ENCODE measurements around the gene SHLD3.
"Not testable (repeated sequence)": the region's sequence is repeated elsewhere in the genome, so short reads cannot be mapped to it uniquely, and the experiment has no call there.

Gene SHLD3, protein sequence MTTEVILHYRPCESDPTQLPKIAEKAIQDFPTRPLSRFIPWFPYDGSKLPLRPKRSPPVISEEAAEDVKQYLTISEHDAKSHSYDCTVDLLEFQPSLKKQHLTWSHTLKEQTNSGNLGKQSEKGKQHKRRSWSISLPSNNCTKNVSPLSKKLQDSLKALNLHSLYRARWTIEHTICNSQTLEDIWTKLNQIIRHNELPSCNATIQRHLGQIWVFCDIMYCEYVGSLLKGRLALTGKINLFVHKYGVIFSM

DNA sequence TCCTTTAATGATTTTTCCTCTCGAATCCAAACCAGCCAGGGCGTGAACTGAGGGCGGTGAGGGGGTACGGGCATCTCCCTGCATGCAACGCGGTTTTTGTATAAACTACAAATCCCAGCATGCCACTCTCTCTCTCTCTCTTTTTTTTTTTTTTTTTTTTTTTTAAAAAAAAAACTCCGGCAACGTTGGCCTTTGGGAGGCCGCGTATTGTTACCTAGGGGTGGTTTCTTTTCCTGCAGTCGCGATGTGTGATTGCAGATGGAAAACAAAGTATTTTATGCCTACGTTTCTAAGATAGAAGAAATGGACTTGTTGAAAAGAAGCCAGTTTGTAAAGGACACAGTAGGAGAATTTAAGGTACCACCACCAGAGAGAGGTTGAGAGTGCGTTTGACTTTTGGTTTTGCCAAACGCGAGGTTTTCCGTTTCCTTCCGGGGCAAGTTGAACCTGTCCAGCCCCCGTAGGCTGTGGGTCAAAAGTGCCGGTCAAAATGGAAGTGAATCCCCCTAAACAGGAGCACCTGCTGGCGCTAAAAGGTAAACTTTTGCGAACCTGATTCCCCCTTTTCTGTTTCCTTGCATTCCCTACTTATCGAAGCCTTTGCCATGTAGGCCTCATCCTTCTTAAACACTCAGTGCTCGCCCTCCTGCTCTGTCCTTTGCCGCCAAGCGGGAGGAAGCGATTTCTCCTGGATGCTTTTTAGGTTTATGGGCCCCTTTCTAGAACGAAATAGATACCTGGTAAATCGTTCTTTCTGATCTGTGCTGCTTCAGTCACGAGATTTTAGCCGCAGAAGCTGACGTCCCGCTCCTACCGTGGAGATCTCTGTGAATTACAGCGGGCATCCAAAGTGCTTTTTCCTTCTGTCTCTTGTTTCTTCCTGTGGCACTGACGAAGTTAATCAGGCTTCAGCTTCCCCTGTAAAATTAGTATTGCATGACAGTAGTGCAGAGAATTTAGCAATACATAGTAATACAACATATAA is at the start of gene SHLD3, which contains the start of gene TRAPPC13:
SHLD3 (plus strand) TSS at position 457 of the 985 bp plus-strand sequence. CDS start 4,561 bp downstream, outside the sequence.
TRAPPC13 (plus strand) TSS at position 457 of the 985 bp plus-strand sequence; CDS start at position 491, 34 bp downstream.
- peak; percentile 89 for DNase-seq

DNA sequence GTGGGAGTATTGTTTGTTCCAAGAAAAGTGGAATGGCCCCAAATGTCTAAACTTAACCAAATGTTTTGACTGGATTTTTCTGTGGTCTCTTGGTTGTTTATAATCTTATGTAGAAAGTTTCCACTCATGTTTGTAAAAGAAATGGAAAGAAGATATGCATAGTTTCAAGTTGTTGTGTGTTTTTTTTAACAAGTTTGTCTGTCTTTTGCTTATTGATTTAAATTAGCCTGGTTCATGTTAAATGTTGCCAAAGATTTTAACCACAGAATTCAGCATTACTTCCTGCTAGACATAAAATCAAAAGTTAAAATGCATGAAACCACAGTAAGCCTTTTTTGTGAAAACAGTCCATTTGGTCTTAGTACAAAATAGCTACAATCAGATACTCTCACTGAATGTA is 47.7 kb upstream of the SHLD3 start:
- DNase-seq, result no peak

DNA sequence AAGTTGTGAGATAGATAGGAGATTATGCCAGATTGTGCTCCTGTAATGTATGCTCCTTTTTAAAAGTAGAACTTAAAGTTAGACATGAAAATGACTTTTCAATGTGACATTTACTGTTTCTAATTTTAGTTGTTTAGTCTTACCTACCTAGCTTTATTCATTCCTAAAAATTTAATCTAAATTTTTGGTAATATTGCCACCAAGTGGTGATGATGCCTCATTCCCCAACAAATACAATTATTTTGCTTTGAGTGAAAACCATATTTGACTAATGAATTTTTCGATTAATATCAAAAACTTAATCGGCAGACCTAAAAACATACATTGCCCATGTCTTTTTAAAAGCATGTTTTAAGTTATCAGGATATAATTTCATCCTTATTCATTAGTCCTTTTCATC is 36.1 kb upstream of the SHLD3 start:
- no peak for DNase-seq

DNA sequence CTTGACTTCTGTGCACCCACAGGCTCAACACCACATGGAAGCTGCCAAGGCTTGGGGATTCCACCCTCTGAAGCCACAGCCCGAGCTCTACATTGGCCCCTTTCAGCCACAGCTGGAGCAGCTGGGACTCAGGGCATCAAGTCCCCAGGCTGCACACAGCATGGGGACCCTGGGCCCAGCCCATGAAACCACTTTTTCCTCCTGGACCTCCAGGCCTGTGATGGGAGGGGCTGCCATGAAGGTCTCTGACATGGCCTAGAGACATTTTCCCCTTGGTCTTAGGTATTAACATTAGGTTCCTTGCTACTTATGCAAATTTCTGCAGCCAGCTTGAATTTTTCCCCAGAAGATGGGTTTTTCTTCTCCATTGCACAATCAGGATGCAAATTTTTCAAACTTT is 23.1 kb upstream of the SHLD3 start:
- not testable (repeated sequence) for DNase-seq

DNA sequence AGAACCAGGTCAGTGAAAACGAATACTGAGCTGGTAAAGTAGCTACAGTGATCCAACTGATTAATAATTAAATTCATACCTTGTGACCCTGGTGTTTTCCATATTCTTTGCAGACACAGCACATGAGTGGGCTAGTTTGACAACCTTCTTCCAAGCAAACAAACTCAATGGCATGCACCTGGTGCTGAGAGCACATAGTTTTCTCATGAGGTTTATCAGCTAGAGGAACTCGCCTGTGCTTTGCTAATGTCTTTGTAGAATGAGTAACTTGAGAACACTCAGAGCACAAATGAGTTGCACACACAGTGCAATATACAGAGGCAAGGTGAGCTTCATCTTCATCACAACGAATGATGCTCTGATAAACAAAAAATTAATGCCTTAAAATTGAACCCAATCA is 13.3 kb upstream of the SHLD3 start:
- DNase-seq, result no peak

DNA sequence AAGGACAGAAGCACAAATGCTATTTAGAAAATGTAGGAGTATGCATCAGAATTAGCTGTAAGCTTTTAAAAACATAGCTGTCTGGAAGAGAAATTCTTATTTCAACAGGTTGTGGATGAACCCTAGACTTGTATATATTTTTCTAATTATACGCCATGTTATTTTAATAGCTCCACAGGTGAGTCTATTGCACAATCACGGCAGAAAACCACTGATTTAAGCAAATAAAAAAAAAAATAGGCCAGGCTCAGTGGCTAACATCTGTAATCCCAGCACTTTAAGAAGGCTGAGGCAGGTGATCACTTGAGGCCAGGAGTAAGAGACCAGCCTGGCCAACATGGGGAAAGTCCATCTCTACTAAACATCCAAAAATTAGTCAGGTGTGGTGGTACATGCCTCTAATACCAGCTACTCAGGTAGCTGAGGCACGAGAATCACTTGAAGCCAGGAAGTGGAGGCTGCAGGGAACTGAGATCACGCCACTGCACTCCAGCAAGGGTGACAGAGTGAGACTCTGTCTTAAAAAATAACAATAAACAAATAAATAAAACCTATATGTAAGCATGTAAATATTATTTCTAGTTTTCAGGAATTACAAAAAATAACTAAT is 12.4 kb upstream of the SHLD3 start:
- no peak for DNase-seq

DNA sequence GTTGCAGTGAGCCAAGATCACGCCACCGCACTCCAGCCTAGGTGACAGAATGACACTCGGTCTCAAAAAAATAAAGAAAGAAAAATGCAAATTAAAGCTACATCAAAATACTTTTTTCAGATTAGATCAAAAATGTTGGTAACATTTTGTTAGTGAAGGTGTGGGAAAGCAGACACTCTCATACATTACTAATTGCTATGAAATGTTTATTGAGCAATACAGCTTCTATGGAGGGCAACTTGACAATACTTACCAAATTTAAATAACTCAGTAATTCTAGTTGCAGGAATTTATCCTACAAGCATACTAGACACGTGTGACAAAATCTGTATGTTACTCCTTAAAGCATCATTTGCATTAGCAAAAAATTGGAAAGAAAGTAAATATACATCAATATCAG is 4.8 kb upstream of the SHLD3 start:
- DNase-seq, result no peak

DNA sequence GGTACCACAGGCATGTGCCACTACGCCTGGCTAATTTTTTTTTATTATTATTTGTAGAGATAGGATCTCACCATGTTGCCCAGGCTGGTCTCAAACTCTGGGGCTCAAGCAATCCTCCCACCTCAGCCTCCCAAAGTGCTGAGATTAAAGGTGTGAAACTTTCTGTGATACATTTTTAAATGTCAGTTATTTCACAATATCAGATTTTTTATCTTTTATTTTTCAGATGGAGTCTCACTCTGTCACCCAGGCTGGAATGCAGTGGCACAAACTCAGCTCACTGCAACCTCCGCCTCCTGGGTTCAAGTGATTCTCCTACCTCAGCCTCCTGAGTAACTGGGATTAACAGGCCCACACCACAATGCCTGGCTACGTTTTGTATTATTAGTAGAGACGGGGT is 2.9 kb upstream of the SHLD3 start:
- not testable (repeated sequence) for DNase-seq

DNA sequence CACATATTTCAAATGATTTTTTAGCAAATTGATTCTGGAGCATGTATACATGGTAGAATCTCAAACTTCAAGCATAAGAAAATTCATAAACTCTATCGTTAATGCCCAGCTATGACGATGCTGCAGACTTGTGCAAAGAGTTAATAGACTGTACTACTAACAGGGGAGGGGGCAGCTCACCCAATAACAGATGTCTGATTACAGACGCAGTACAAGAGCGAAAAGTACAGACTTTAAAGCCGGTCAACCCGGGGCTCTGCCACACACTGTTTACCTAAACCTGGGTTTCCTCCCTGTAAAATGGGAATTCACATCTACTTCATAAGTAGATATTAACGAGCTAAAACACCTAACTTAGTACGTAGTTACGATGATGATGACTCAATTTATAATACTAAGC is 1.3 kb upstream of the SHLD3 start:
- no peak for DNase-seq

DNA sequence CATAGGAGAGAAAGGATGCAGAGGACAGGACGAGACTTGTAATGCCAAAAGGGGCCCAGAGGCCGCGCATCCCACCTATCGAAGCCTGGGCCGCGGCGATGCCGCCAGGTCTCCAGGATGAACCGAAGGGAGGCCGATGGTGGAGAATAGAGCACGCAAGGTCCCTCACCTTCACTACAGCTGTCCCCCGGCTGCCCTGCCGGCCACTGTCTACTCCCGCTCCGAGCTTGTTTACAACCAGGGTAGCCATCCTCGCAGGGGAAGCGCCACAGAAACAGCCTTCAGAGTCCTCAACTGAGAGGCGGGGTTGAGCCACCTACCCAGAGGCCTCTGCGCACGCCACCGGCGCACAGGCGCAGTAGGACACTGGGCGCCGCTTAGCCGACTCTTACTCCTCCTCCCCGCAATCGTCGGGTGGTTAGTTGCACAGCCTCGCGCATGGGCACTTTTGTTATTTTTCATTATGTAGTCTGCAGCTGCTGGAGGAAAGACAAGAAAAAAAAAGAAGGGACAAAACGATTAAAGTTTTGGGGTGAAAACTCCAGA is 729 bp upstream of the SHLD3 start, which contains the start of gene TRIM23:
TRIM23 (minus strand) TSS at position 309 of the 546 bp plus-strand sequence; CDS start at position 250, 59 bp downstream.
- DNase-seq, result peak; percentile 94

DNA sequence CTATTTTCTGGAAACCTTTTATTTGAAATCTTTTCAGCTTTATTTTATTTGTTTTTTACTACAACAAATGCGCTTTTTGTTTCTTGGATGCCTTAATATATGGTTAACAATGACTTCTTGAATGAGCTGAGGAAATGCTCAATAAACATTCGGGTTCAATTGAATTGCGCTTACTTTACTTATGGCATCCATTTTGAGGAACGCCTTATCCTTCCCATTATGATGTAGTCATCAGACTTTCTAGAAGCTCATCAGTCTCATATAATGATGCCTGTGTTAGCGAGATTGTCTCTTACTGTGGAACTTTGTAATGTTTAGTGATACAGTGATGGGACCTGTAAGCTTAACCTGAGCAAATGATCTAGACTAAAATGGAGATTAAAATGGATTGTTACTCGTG is 916 bp downstream of the SHLD3 start:
- DNase-seq, result no peak

DNA sequence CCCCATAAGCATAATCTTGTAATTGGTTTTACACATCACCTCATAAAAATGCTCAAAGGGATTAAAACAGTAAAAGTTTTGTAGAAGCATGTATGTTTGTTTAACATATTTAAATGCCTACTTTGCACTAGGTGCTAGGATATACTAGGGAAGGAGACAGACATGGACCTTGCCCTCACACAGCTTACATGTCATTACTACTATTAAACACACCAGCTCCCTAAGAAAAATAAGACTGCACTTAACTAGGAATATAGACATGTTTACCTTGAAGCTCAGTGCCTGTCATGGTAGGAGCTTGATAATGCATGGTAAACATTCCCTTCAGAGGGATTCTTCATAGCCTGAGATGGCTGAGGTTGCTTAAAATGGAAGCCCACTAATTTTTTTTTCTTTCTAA is 6.2 kb downstream of the SHLD3 start:
- DNase-seq, result no peak

DNA sequence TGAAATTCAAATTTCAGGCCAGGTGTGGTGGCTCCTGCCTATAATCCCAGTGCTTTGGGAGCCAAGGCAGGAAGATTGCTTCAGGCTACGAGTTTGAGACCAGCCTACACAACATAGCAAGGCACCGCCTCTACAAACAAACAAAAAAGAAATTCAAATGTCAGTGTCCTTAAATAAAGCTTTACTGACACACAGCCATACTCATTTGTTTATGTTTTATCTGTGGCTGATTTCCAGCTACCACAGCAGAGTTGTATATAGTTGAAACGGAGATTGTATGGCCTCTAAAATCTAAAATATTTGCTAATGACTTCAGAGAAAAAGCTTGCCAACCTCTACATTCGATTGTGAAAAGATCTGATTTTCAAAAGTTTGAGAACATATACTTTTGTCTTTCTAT is 15.4 kb downstream of the SHLD3 start:
- no peak for DNase-seq

DNA sequence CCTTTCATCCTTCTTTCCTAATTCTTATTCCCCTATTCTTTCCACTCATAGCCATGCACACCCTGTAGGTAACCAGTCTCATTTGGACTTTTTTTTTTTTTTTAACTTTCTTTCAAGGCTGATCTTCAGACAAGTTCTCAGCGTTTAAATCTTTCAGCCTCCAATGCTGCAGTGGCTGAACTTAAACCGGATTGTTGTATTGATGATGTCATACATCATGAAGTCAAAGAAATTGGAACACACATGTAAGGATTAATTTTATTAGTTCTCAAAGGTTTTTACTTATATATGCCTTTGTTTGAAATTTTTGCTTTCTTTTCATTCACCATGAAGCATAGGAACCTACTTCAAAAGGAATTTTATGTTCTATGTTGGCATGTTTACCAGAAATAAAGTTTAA is 22.1 kb downstream of the SHLD3 start:
- no peak for DNase-seq

DNA sequence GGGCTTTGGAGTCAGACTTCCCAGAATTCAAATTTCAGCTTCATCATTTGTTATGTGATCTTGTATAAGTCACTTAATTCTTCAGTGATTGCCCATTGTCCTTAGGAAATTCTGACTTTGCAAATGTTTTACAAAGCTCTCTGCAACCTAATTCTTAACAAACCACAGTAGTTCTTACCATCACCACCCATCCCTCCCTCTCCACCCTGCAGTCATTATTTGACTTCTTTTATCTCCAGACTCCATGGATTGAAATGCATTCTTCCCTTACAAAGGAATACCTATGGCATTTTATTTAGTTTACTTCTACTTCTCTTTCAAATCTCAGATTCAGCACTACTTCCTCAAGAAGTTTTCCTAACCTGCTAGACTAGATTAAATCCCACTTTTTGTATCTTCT is 23.1 kb downstream of the SHLD3 start:
- DNase-seq, result no peak

DNA sequence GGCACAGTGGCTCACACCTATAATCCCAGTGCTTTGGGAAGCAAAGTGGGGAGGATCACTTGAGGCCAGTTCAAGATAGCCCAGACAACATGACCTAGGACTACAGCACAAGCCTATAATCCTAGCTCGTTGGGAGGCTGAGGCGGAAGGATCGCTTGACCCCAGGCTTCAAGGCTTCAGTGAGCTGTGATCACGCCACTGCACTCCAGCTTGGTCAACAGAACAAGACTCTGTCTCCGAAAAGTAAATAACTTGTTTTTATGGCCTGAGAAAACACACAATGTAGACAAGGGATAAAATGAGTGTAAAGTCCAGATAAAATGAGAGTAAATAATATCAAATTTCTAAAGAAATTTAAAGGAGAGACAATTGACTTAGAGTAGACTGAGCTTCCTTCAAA is 26.3 kb downstream of the SHLD3 start:
- DNase-seq, result no peak

DNA sequence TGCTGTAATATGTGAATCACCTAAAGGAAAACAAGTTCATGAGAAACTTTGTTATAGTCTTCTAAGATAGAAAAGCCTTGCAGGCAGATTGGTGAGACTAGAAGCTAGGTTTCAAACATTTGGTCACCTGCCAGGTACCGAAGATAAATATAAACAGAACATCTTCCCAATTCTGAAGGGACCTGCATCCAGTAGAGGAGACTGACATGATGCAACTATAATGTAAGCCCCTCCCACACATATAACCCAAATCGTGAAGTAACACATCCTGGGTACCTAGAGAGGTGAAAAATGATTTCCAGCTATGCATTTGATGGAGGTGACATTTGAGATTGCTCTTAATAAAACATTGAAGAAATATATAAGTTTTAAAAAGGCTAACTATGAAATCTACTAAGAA is 29.9 kb downstream of the SHLD3 start:
- no peak for DNase-seq

DNA sequence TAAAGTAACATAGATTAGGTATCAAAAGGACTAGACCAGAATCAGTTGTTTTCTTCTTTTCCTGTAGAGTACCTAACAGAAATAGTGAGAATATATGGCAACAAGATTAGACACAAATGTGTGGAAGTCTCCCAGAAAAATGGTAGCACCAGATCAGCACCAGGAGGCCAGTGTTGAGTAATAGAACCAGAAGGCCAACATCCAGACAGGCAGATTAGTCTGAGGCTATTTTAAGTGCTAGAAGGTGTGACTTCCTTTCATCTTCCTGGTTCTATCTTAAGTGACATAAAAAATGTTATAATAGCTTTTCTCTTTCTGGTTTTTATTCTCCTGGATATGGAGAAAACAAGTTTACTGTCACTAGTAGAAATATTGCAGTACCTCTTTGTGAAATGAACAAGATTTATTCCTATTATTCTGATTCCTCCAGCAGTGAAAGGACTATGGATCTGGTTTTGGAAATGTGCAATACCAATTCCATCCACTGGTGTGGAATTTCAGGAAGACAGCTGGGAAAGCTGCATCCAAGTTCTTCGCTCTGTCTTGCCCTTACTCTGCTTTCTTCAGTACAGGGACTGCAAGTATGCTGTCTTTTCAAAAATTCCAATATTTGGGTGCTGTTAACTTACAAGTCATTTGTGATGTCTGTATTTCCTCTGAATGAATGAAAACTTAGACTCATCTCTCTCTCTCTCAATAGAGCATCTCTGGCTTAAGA is 39.1 kb downstream of the SHLD3 start:
- no peak for DNase-seq

DNA sequence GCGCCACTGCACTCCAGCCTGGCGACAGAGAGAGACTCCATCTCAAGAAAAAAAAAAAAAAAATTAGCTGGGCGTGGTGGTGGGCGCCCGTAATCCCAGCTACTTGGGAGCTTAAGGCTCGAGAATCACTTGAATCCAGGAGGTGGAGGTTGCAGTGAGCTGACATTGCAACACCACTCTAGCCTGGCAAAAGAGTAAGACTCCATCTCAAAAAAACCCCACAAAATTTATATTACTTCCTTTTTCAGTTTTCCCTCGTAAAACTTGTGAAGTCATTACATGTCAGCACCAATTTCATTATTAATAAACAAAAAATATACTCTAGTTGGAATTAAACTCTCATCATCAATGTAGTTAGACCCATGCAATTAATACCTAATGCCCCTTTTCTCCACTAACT is 43.9 kb downstream of the SHLD3 start:
- DNase-seq, result no peak

DNA sequence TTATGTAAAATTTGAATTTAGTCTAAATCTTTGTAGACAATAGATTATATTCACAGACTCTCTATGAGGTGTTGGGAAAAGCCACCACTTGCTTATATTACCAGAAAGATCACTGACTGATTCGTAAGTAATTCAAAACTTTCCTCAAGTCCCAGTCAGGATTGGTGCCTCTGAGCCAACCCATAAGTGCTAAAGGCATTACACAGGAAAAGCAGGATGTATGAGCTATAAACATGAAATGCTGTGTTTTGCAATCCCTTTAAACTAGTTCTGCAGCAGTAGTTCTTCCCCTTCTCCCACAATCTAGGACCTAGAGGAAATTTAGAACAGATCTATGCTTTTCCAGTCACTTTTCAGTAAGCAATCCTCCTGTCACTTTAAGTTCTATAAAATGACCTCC is 48.0 kb downstream of the SHLD3 start:
- no peak for DNase-seq

DNA sequence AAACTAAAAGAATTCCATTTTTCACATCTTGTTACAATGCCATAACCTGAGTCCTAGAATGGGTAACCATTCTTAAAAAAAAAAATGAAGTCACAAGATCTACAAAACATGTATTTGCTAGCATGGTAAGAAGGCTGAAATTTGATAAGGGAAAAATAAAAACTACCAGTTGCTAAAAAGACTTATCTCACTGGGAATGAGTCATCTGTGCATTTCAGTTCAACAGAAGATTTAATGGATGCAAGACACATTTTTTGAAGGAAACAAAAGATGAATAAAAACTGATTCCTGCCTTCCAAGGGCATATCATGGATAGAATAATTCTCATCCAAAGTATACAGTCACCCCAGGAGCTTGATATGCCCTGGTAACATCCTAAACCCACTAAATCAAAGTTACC is 49.9 kb downstream of the SHLD3 start:
- DNase-seq, result no peak

DNA sequence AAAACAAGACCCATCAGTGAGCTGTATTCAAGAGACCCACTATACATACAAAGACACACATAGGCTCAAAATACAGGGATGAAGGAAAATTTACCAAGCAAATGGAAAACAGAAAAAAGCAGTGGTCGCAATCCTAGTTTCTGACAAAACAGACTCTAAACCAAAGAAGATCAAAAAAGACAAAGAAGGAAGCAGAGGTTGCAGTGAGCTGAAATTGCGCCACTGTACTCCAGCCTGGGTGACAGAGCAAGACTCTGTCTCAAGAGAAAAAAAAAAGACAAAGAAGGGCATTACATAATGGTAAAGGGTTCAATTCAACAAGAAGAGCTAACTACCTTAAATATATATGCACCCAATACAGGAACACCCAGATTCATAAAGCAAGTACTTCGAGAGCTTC is 51.2 kb downstream of the SHLD3 start:
- not testable (repeated sequence) for DNase-seq
